Right lobe of liver (tissue), 4 donors: ENCODE measurements around the gene APOA5.

Experiments
- POLR2A ChIP-seq: fragments of 450-650 bp; IDR thresholded peaks from one replicate; pipeline ENCODE4 v1.6.1; 2017; ENCODE audit warnings: antibody characterized with exemption, mild to moderate bottlenecking
- TF ChIP-seq, protein P1 (sequence below), 4 donors: fragments of 200-600 bp in 3 of 4; fragments of 450-650 bp in 1 of 4; IDR thresholded peaks; one replicate each; pipeline versions ENCODE4 v1.5.1 to v1.8.0; 2016 to 2022; ENCODE audit warnings: antibody characterized with exemption in 4 of 4, mild to moderate bottlenecking in 2 of 4
- donor health status: DM: no; HTN: no; CAD: no.
- donor health status: DM: no; HTN: no; CAD: no.
- donor health status: DM: no; HTN: yes; CAD: no.

DNA sequence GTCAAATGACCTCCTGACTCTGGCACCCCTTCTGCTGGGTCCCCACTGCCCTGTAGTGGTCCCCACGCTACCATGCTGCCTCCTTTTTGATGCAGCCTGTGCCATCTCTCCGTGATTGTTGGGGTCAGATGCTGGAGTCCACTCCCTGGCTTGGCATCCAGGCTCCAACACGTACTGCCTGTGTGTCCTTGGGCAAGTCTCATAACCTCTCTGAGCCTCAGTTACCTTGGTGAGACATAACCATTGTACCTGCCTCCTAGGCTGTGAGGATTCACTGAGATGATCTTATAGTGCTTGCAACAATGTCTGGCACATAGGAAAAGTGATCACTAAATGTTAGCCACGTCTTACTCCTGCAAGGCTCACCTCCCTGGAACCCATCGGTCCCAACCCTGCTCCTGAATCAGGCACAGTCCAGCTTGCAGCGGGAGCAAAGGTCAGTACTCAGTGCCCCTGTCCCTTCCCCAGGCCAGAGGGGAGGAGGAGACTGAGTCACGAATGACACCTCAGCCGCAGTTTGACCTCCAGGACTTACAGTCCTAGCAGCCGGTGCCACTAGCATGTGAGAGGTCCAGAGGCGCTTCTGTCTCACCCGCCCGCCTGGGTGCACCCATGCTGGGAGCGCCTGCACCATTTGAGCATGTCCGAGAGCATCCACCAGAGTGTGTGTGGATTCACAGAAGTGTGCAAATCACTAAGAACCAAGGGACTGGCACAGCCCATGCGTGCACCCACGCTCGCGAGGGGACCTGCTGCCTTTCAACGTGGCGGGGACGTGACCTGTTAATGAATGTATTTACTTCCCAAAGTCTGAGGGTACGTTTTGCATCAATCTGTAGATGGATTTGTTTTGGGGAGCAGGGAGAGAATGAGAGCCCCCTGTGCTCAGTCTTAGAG is 34.4 kb upstream of the APOA5 start:
- TF ChIP-seq, protein P1, sequence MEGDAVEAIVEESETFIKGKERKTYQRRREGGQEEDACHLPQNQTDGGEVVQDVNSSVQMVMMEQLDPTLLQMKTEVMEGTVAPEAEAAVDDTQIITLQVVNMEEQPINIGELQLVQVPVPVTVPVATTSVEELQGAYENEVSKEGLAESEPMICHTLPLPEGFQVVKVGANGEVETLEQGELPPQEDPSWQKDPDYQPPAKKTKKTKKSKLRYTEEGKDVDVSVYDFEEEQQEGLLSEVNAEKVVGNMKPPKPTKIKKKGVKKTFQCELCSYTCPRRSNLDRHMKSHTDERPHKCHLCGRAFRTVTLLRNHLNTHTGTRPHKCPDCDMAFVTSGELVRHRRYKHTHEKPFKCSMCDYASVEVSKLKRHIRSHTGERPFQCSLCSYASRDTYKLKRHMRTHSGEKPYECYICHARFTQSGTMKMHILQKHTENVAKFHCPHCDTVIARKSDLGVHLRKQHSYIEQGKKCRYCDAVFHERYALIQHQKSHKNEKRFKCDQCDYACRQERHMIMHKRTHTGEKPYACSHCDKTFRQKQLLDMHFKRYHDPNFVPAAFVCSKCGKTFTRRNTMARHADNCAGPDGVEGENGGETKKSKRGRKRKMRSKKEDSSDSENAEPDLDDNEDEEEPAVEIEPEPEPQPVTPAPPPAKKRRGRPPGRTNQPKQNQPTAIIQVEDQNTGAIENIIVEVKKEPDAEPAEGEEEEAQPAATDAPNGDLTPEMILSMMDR (IDR thresholded peaks at IDR 0.05), result peak in 1 of 4 donors; percentile 0
- no peak for TF ChIP-seq POLR2A
